ENCODE measurements around the gene MARCKS. TPM values are rescaled to one million over a fixed set of nuclear protein-coding genes. Genes with fewer than 3 reads are reported as not detected.
A peak's percentile ranks its signal among the peaks of the same experiment; 100 is the strongest.

MARCKS gene
- total and polyA plus RNA-seq, 4 donors = 308 to 739 (median 454) TPM

GRCh38 chr6:113879186-113880096 is 22.3 kb downstream of the MARCKS start:
- no peaks in the 10 kb centered on the region for H3K9me3 ChIP-seq (ENCODE audit: control insufficient read depth, insufficient read depth, low read length)
- H3K36me3 ChIP-seq (ENCODE audit: control insufficient read depth, insufficient read depth, low read length) = no peaks in the 10 kb centered on the region
- H3K27ac ChIP-seq (ENCODE audit: low read depth, low read length) = peak overlapping the region; percentile 22
- 0% methylated on average over 2 of the region's 6 CpGs for WGBS (ENCODE audit: insufficient coverage)
- peak in 5 of 6 donors; percentile 55 to 96 (median 64) for DNase-seq (ENCODE audit: low read depth in 4 of 6, low spot score in 6 of 6)
- H3K27me3 ChIP-seq (ENCODE audit: control insufficient read depth, insufficient read depth, low read length) = no peaks in the 10 kb centered on the region
- no peaks in the 10 kb centered on the region for H3K4me1 ChIP-seq (ENCODE audit: control insufficient read depth, insufficient read depth, low read length)
- no peak overlapping the region for H3K4me3 ChIP-seq (ENCODE audit: low read depth, low read length)

- H3K27ac ChIP-seq (ENCODE audit: low read depth, low read length) = no peak overlapping the region
- no peaks in the 10 kb centered on the region for H3K27me3 ChIP-seq (ENCODE audit: control insufficient read depth, insufficient read depth, low read length)
- H3K4me1 ChIP-seq (ENCODE audit: control insufficient read depth, insufficient read depth, low read length) = no peaks in the 10 kb centered on the region
- peak in 1 of 6 donors; percentile 16 for DNase-seq (ENCODE audit: low read depth in 4 of 6, low spot score in 6 of 6)
- no peaks in the 10 kb centered on the region for H3K9me3 ChIP-seq (ENCODE audit: control insufficient read depth, insufficient read depth, low read length)
- H3K36me3 ChIP-seq (ENCODE audit: control insufficient read depth, insufficient read depth, low read length) = no peaks in the 10 kb centered on the region
- no peak overlapping the region for H3K4me3 ChIP-seq (ENCODE audit: low read depth, low read length)
- WGBS (ENCODE audit: insufficient coverage) = 80% methylated on average over 2 of the region's 2 CpGs
Measured at GRCh38 chr6:113881478-113881980, 24.4 kb downstream of the MARCKS start.

- DNase-seq (ENCODE audit: low read depth in 4 of 6, low spot score in 6 of 6) = no peak
- WGBS (ENCODE audit: insufficient coverage) = 94% methylated on average over 2 of the region's 2 CpGs
- no peaks in the 10 kb centered on the region for H3K36me3 ChIP-seq (ENCODE audit: control insufficient read depth, insufficient read depth, low read length)
- H3K27me3 ChIP-seq (ENCODE audit: control insufficient read depth, insufficient read depth, low read length) = no peaks in the 10 kb centered on the region
- H3K4me3 ChIP-seq (ENCODE audit: low read depth, low read length) = no peak overlapping the region
- H3K9me3 ChIP-seq (ENCODE audit: control insufficient read depth, insufficient read depth, low read length) = no peaks in the 10 kb centered on the region
- H3K4me1 ChIP-seq (ENCODE audit: control insufficient read depth, insufficient read depth, low read length) = no peaks in the 10 kb centered on the region
- no peak overlapping the region for H3K27ac ChIP-seq (ENCODE audit: low read depth, low read length)
Measured at GRCh38 chr6:113882336-113883022, 25.3 kb downstream of the MARCKS start.

GRCh38 chr6:113884011-113884410 is 26.9 kb downstream of the MARCKS start:
- Histone ChIP-seq H3K4me3 (ENCODE audit: low read depth, low read length) (no peak overlapping the region), H3K9me3 (ENCODE audit: control insufficient read depth, insufficient read depth, low read length) (no peaks in the 10 kb centered on the region), H3K27me3 (ENCODE audit: control insufficient read depth, insufficient read depth, low read length) (no peaks in the 10 kb centered on the region), H3K27ac (ENCODE audit: low read depth, low read length) (no peak overlapping the region), H3K36me3 (ENCODE audit: control insufficient read depth, insufficient read depth, low read length) (no peaks in the 10 kb centered on the region), H3K4me1 (ENCODE audit: control insufficient read depth, insufficient read depth, low read length) (no peaks in the 10 kb centered on the region)
- 88% methylated on average over 1 of the region's 2 CpGs for WGBS (ENCODE audit: insufficient coverage)
- DNase-seq (ENCODE audit: low read depth in 4 of 6, low spot score in 6 of 6) = peak in 2 of 6 donors; percentile 20 to 63

GRCh38 chr6:113886512-113886911 is 29.4 kb downstream of the MARCKS start:
- Histone ChIP-seq H3K4me3 (ENCODE audit: low read depth, low read length) (no peak overlapping the region), H3K27ac (ENCODE audit: low read depth, low read length) (no peak overlapping the region), H3K4me1 (ENCODE audit: control insufficient read depth, insufficient read depth, low read length) (no peaks in the 10 kb centered on the region), H3K9me3 (ENCODE audit: control insufficient read depth, insufficient read depth, low read length) (no peaks in the 10 kb centered on the region), H3K27me3 (ENCODE audit: control insufficient read depth, insufficient read depth, low read length) (no peaks in the 10 kb centered on the region), H3K36me3 (ENCODE audit: control insufficient read depth, insufficient read depth, low read length) (no peaks in the 10 kb centered on the region)
- no CpG with 5 or more reads among the region's 1 CpG for WGBS (ENCODE audit: insufficient coverage)
- DNase-seq (ENCODE audit: low read depth in 4 of 6, low spot score in 6 of 6) = no peak

- Histone ChIP-seq H3K4me3 (ENCODE audit: low read depth, low read length) (no peak overlapping the region), H3K36me3 (ENCODE audit: control insufficient read depth, insufficient read depth, low read length) (no peaks in the 10 kb centered on the region), H3K27me3 (ENCODE audit: control insufficient read depth, insufficient read depth, low read length) (no peaks in the 10 kb centered on the region), H3K9me3 (ENCODE audit: control insufficient read depth, insufficient read depth, low read length) (peaks cover 2% of the 10 kb centered on the region), H3K4me1 (ENCODE audit: control insufficient read depth, insufficient read depth, low read length) (no peaks in the 10 kb centered on the region), H3K27ac (ENCODE audit: low read depth, low read length) (no peak overlapping the region)
- DNase-seq (ENCODE audit: low read depth in 4 of 6, low spot score in 6 of 6) = no peak
Measured at GRCh38 chr6:113888493-113888892, 31.3 kb downstream of the MARCKS start.

GRCh38 chr6:113888956-113889630 is 31.9 kb downstream of the MARCKS start:
- WGBS (ENCODE audit: insufficient coverage) = no CpG with 5 or more reads among the region's 3 CpGs
- H3K4me1 ChIP-seq (ENCODE audit: control insufficient read depth, insufficient read depth, low read length) = no peaks in the 10 kb centered on the region
- H3K9me3 ChIP-seq (ENCODE audit: control insufficient read depth, insufficient read depth, low read length) = peaks cover 2% of the 10 kb centered on the region
- no peak overlapping the region for H3K4me3 ChIP-seq (ENCODE audit: low read depth, low read length)
- H3K36me3 ChIP-seq (ENCODE audit: control insufficient read depth, insufficient read depth, low read length) = no peaks in the 10 kb centered on the region
- H3K27me3 ChIP-seq (ENCODE audit: control insufficient read depth, insufficient read depth, low read length) = no peaks in the 10 kb centered on the region
- no peak for DNase-seq (ENCODE audit: low read depth in 4 of 6, low spot score in 6 of 6)
- H3K27ac ChIP-seq (ENCODE audit: low read depth, low read length) = no peak overlapping the region

- Histone ChIP-seq H3K27ac (ENCODE audit: low read depth, low read length) (no peak overlapping the region), H3K4me3 (ENCODE audit: low read depth, low read length) (no peak overlapping the region), H3K27me3 (ENCODE audit: control insufficient read depth, insufficient read depth, low read length) (no peaks in the 10 kb centered on the region), H3K36me3 (ENCODE audit: control insufficient read depth, insufficient read depth, low read length) (no peaks in the 10 kb centered on the region), H3K9me3 (ENCODE audit: control insufficient read depth, insufficient read depth, low read length) (peaks cover 2% of the 10 kb centered on the region), H3K4me1 (ENCODE audit: control insufficient read depth, insufficient read depth, low read length) (no peaks in the 10 kb centered on the region)
- DNase-seq (ENCODE audit: low read depth in 4 of 6, low spot score in 6 of 6) = no peak
Measured at GRCh38 chr6:113893451-113893850, 36.3 kb downstream of the MARCKS start.

GRCh38 chr6:113893866-113894265 is 36.7 kb downstream of the MARCKS start:
- no peaks in the 10 kb centered on the region for H3K4me1 ChIP-seq (ENCODE audit: control insufficient read depth, insufficient read depth, low read length)
- H3K36me3 ChIP-seq (ENCODE audit: control insufficient read depth, insufficient read depth, low read length) = no peaks in the 10 kb centered on the region
- no peaks in the 10 kb centered on the region for H3K27me3 ChIP-seq (ENCODE audit: control insufficient read depth, insufficient read depth, low read length)
- H3K4me3 ChIP-seq (ENCODE audit: low read depth, low read length) = no peak overlapping the region
- H3K9me3 ChIP-seq (ENCODE audit: control insufficient read depth, insufficient read depth, low read length) = peaks cover 2% of the 10 kb centered on the region
- DNase-seq (ENCODE audit: low read depth in 4 of 6, low spot score in 6 of 6) = no peak
- H3K27ac ChIP-seq (ENCODE audit: low read depth, low read length) = no peak overlapping the region
- 80% methylated on average over 1 of the region's 3 CpGs for WGBS (ENCODE audit: insufficient coverage)

Measured in spinal cord (tissue), 10 donors.